Glomerular visceral epithelial cell (primary cell): ENCODE measurements around the gene PMPCA.

Experiments used
- DNase-seq: peaks from one replicate; pipeline ENCODE4 v3.0.0-alpha.2; 2016; ENCODE audit errors: extremely low spot score

The PMPCA gene

DNA sequence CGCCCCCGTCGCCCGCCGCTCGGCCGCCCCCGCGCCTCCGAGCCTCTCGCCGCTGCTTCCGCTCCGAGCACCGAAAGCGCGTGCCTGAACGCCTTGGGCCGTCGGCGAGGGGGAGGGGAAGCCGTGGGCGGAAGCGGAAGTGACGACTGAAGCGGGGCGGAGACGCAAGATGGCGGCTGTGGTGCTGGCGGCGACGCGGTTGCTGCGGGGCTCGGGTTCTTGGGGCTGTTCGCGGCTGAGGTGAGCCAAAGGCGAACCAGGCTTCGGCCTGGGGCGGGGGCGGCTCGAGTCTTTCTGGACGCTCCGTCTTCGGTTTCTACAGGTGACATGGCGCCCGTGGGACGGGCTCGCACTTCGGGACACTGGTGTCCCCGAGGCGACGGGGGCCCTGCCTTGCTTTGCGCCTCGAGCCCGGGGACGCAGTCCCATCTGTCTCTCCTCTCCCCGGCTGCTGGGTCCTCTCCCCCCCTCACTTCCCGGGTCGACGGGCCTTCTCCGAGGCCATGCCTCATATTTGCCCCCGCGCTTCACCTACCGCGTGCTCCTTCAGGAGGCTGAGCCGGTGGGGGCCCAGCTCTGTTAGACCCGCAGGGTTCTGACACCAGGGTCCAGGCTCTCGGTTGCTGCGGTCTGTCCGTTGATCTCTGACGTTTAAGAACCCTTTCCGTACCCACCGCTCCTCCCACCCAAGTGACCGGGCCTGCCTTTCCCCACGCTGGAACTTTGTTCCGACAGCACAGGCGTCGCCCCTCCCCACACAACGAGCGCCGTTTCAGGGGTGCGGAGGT lies at the start of gene PMPCA, which contains the start of gene ENTR1:
Gene PMPCA (plus strand): TSS at position 159 of the 788 bp plus-strand sequence. CDS start 11 bp downstream, at position 170.
Gene ENTR1 (minus strand): TSS at position 115 of the 788 bp plus-strand sequence. CDS start 217 bp downstream, outside the sequence.
- DNase-seq, result peak; percentile 86

DNA sequence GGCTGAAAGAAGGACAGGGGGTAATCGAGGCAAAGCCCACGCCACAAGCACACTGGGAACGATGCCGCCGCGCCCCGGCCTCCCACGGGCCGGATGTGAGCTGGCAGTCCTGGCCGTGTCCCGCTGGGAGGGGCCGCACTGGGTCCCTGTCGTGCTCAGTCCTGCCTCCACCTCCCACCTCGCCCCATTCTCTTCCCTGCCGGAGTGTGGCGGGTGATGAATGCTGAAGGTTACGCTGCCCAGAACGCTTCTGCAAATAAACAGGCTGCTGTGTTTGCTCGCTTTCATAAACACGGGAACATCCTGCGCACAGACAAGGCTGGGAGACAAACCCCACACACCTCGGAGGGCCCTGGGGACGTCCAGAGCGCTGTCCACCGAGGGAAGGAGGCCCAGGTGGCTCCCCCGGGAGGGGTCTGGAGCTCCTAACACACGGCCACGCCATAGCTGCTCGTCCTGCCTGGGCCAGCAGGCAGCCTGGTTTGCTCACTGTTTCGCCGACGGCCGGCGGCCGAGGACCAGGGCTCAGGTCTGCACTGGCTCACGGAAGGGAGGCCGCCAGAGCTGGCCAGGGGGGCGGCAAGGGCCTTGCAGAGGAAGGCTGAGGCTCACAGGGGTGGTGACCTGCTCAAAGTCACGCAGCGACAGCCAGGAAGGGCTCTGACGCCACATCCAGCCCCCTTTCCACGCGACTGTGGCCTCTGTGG lies 49.3 kb upstream of the PMPCA start:
- DNase-seq, result no peak

- DNase-seq, result no peak
Observed at GRCh38 chr9:136361754-136362449, 48.6 kb upstream of the PMPCA start.

GRCh38 chr9:136362450-136362784 lies 48.0 kb upstream of the PMPCA start:
- no peak for DNase-seq

GRCh38 chr9:136363106-136363948 lies 47.1 kb upstream of the PMPCA start, which contains the start of gene DNLZ:
Gene DNLZ (minus strand): TSS chr9:136363744. CDS start chr9:136363714, 30 bp downstream.
- DNase-seq, result peak; percentile 97

DNA sequence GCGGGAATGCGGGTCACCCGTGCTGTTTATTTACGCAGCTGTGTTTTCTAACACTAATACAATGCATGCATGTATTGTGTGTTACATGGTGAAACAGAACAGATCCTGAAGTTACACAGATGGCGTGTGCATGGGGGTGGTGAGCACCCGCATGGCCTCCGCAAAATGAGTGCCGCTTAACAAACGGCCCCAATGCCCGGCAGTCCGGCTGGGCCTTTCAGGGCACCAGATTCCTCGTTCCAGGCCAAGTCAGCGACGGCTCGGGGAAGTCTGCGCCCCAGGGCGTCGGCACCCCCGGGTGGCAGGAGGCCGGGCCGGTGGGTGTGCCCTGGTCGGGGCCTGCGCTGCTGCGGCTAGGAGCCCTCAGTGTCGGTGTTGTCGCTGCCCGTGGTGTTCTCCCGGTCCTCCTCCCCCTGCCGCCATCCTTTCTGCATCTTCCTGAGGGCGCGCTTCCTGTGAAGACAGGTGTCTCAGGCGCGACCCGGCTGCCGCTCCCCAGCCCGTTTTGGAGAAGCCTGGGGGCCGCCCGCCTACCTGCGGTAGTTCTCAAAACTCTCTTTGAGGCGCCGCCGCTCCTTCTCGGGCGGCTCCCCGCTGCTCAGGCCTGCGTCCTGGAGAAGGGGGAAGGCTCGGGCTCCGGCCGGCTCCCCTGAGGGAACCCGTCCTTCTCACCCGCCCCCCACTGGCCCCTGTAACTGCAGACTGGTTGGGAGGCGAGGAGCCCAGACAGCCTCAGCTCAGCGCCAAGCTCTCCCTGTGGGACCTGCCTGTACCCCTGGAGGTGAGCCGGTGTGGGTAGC lies 46.3 kb upstream of the PMPCA start:
- no peak for DNase-seq

DNA sequence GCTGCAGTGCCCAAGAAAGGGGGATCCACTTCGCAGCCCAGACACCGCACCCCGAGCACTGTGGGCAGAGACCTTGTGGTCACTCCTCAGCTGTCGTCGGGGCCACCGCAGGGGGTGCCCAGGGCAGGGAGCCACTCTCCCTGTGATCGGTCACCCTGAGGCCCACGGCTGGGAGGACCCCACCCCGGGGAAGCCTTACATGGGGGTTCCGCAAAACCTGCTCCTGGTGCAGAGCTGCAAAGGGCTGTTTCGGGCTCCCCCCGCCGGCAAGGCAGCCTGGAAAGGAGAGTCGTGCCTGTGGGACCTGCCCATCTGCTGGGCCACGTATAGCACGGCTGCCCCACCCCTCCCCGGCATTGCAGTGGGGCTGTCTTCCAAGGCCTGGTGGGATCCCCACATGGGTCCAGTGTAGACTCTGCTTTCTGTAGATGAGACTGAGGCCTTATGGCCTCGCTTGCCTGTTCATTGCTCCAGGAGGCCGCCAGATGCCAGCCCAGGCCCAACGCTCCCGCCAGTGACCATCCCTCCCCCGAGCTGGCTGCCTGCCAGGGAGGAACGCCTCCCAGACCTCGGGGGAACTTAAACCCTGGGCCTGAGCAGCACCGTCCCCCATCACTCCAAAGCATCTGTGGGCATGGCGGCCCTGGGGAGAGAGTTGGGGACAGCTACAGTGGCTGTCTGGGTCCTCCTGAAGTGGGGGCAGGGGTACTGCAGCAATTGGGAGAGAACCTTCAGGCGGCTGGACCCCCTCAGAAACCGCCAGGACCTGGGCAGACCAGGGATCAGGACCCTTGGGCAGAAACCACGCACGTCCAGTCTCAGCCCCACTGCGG lies 45.3 kb upstream of the PMPCA start:
- no peak for DNase-seq

- DNase-seq, result no peak
Observed at GRCh38 chr9:136365775-136366222, 44.7 kb upstream of the PMPCA start.

GRCh38 chr9:136366826-136367225 lies 43.6 kb upstream of the PMPCA start:
- no peak for DNase-seq

DNA sequence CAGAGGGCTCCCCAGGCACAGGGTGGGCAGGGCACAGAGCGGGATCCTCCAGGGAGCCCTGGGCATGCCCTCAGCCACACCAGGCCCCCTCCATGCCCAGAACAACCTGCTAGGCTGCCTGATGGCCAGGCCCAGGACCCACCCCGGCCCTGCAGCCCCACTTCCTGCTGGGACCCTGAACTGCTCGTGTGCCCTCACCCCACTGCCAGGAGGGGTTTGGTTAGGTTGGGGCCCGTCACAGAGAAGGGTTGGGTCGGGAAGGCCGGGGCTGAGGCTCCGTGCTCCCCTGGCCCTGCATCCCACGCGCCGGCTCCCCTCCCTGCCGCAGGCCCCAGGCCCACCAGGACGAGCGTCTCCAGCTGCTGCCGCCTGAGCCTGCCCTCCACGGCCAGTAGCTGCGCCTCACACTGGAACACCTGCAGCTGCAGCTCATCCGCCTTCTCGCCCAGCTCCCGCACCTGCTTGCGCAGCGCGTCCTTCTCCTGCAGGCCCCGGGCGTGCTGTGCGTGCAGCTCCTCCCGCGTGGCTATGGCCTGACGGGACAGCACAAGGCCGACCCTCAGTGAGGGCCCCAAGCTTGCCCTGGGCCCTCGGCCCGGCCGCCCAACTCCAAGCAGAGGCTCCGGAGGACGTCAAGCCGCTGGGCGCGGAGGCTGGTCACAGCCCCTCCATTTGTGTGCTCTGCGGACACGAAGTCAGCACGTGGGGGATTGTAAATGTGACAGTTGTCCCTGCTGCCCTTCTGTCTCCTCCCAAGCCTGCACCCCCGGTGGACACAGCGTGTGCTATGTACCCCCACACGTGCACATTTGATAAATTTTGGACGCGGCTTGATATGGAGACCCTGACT lies 42.9 kb upstream of the PMPCA start:
- no peak for DNase-seq

DNA sequence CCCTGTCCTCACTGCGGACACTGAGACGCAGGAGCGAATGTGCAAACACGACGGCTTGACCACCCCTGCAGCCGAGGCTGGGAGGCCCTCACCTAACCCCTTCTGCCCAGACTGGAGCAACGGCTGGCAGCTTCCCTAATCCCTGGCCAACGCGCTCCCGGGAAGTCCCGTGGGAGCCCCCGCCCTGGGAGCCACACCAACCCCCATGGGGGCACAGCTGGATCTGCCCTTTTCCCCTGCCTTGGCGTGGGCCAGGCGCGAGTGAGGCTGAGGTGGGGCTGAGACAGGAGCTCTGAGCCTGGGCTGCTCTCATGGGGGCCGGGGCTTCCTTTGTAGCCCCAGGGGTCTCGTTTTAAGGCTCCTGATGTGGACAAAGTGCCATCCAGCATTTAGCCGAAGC lies 42.3 kb upstream of the PMPCA start:
- DNase-seq, result no peak

GRCh38 chr9:136370037-136370436 lies 40.4 kb upstream of the PMPCA start:
- DNase-seq, result no peak

DNA sequence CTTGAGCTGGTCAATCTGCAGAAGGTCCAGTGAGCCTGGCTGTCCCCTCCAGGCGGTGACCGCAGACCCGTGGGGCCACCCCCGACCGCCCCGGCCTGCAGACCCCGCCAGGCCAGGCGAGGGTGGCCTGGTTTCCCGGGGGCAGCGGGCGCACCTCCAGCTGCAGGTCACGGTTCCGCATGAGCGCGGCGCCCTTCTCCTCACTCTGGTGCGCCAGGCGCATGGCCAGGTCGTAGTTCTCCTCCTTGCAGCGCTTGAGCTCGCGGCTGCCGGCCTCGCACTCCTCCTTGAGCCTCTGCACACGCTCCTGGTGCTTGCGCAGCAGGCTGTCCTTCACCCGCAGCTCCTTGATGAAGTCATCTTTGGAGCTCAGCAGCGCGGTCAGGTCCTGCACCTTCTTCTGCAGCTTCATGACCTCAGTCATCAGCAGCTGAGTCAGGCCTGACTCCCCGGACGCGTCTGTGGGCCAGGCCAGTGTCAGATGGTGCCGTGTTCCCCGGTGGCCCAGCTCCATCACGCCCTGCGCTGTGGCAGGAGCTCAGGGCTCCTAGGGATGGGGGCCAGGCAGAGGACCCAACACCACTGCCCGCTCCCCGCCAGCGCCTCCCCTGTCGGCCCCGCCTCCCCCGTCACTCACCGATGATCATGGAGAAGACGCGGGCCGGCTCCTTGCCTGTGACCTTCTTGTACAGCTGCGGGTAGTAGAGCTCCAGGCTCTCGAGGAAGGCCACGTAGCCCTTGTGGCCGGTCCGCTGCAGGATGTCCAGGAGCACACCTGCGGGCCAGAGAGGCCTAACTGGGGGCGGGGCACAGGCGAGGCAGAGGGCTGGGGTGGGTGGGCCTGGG lies 39.5 kb upstream of the PMPCA start:
- no peak for DNase-seq

GRCh38 chr9:136371533-136371880 lies 39.0 kb upstream of the PMPCA start:
- no peak for DNase-seq

DNA sequence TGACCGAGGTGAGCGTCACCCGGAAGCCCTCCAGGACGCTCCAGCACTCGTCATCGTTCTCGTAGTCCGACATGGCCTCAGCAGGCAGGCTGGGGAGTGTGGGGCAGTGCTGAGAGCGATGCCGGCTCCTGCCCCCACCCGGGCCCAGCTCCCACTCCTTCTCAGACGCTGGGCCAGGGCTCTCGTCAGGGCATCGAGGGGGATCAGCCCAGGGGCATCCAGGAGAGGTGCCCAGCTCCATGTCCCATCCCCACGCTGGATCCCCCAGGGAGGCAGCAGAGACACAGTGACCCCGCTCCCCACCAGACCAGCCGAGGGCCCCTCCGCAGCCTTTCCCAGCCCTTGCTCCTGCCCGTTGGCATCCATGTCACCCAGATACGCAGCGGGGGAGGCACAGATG lies 38.5 kb upstream of the PMPCA start:
- no peak for DNase-seq

DNA sequence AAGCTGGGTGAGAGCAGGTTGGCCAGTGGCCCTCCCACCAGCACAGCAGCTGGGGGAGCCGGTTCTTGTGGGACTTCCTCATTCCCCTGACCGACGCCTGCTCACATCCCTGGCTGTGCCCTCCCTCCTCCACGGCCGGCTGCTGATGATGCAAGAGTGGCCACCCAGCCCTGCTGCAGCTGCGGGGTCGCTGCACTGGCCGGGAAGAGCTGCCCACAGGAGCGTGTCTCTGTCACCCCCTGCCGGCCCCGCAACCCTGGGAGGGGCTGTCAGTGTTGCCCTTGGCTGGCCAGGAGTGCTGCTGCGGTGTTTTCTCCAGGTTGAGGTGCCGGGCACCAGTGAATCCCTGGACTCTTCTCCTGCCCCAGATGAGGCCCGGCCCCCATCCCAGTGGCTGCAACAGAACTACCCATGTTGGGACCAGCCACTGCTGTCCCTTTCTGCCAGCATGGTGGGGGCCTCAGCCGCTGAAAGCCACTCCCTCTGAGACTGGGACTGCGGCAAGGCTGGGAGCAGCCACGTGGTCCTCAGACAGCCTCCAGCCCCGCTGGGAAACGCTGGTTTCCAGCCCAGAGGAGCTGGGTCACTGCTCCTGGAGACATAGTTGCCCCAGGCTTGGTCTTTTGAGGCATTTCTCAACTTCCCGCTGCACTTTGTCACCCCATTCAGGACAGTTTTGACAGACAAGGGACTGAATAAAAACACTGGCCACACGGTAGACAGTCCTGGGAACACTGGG lies 37.7 kb upstream of the PMPCA start:
- DNase-seq, result peak; percentile 91
